ENCODE measurements around the gene LPAR3.

- TF ChIP-seq POLR2A (IDR thresholded peaks at IDR 0.05; ENCODE audit: low read depth, low read length) (no peak), PAX5 (IDR thresholded peaks at IDR 0.05; ENCODE audit: insufficient read depth, low read length, severe bottlenecking) (no peak), TAF1 (IDR thresholded peaks at IDR 0.05; ENCODE audit: low read depth, low read length) (no peak), POLR2AphosphoS5 (IDR thresholded peaks at IDR 0.05; ENCODE audit: low read depth, low read length) (no peak)
These were observed 120.5 kb downstream of the LPAR3 start for GRCh38 chr1:84772428-84772943.

All from GM12891 (cell line).